ENCODE data around the gene BPTF. TPM values are rescaled to one million over a fixed set of nuclear protein-coding genes. Genes with fewer than 3 reads are reported as not detected.

Gene BPTF
- total and polyA plus RNA-seq, 2 of the 8 experiments (the other 6 are each of a cell fraction or from before 2014, with no cell fraction given), result 107 to 228 TPM

DNA sequence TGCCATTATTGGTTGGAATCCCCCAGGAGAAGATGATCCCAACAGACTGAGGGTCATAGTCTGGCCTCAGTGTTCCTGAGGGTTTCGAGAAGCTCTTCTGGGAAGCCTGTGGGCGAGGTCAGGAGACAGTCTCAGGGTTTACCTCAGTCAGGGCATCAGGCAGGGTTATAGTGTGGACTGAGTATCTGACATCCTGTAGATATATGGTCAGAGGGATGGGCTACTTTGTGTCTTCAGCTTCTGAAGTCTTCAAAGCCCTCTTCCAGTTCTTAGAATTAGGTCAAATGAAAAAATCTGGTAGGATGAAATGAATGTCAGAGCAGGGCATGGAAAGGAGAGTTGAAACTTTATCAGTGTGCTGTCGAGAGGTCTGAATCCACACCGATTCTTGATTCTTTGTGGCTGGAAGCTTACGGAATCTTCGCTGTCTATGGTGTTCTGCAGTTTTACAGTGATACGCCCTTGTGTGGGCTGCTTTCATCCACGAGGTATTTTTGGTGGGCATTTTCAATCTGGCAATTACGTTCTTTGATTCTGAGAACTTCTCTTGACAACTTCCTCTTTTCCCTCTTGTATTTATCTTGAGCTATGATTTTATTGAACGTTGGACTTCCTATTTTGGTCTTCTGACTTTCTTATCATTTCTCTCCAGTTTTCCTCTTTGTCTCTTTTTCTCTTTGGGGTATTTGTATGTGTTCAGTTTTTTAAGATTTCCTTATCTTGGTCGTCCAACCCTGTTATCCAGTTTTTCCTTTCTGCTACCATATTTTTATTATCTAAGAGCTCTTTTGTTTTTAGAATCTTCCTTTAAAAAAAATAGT, 30.4 kb downstream of the BPTF start:
- H3K79me2 ChIP-seq (ENCODE audit: control insufficient read depth in 1 of 2, insufficient read depth in 2 of 2, low read length in 2 of 2), result peaks cover 44 to 99% of the 10 kb centered on the region in 2 experiments
- 0 out of 4 replicates have a peak, but pooled peaks cover 0 to 3% of the 10 kb centered on the region in 2 experiments for H3K9me3 ChIP-seq (ENCODE audit: insufficient read depth in 2 of 2, low read depth in 1 of 2, low read length in 1 of 2)
- DNase-seq (ENCODE audit: low read depth in 1 of 2, low spot score in 2 of 2), result no peak
- H4K20me1 ChIP-seq (replicated peaks in 1 of 2; ENCODE audit: control insufficient read depth in 1 of 2, insufficient read depth in 2 of 2, low read length in 2 of 2), result peaks cover 7 to 17% of the 10 kb centered on the region in 2 experiments
- H3K4me1 ChIP-seq (replicated peaks in 1 of 4; ENCODE audit: control insufficient read depth in 3 of 4, insufficient read depth in 4 of 4, low read length in 3 of 4), result no peaks in the 10 kb centered on the region
- H2BK5ac ChIP-seq (ENCODE audit: low read depth, low read length), result no peak overlapping the region
- H3K14ac ChIP-seq (ENCODE audit: insufficient read length), result no peak overlapping the region
- no peak for FAIRE-seq
- H2BK120ac ChIP-seq (replicated peaks; ENCODE audit: low read depth, low read length), result no peak overlapping the region
- no peak overlapping the region for H3K27ac ChIP-seq (ENCODE audit: low read depth, low read length)
- no peak overlapping the region for H3K4me3 ChIP-seq (ENCODE audit: extremely low read depth in 1 of 4, insufficient read depth in 2 of 4, low read depth in 3 of 4, low read length in 4 of 4)
- H3K36me3 ChIP-seq (ENCODE audit: control insufficient read depth in 2 of 4, insufficient read depth in 4 of 4, low read length in 3 of 4), result peaks cover 0 to 22% (median 13%) of the 10 kb centered on the region in 4 experiments; a peak in 6 of 8 replicates
- no peak overlapping the region for H3K4me2 ChIP-seq (ENCODE audit: insufficient read depth in 1 of 2, low read depth in 2 of 2, low read length in 2 of 2)
- H4K5ac ChIP-seq (ENCODE audit: insufficient read length, low read depth, low read length), result no peak overlapping the region
- H3K27me3 ChIP-seq (replicated peaks in 1 of 4; ENCODE audit: control insufficient read depth in 3 of 4, extremely low read depth in 1 of 4, insufficient read depth in 3 of 4, low read length in 3 of 4), result no peaks in the 10 kb centered on the region
- H2AFZ ChIP-seq (ENCODE audit: low read length), result no peak overlapping the region
- peaks cover 5% of the 10 kb centered on the region; the same call in 1 of the 2 replicates for H3K79me1 ChIP-seq (ENCODE audit: low read depth, low read length)
- no peak overlapping the region for H2BK20ac ChIP-seq (ENCODE audit: low read length)
- 90% methylated on average over 11 of the region's 11 CpGs; no CpG with 5 or more reads in 1 of the 2 experiments for WGBS, 2 experiments (ENCODE audit: extremely low coverage in 1 of 2, insufficient coverage in 1 of 2, insufficient read length in 1 of 2, insufficient replicate concordance in 2 of 2, low coverage in 1 of 2, low lambda C conversion rate in 2 of 2, missing lambda C conversion rate in 1 of 2)
- H3K23me2 ChIP-seq (ENCODE audit: low read depth, low read length), result no peaks in the 10 kb centered on the region
- CTCF ChIA-PET (ENCODE audit: partially characterized antibody), result interaction anchor here (0.5 to 1.5 kb wide), 3 partner anchors 21 to 87 kb away, joined by 3 to 4 read pairs (median 4); no protein-coding TSS in a partner anchor
- POLR2A ChIA-PET (ENCODE audit: partially characterized antibody), result interaction anchor here (1.0 to 1.1 kb wide), 2 partner anchors 8 to 9 kb away, joined by 3 read pairs; no protein-coding TSS in a partner anchor
- H2AK5ac ChIP-seq (ENCODE audit: low read depth, low read length), result no peak overlapping the region
- no peak overlapping the region for H3K18ac ChIP-seq (ENCODE audit: extremely low read depth, low read length)
- H3K23ac ChIP-seq (ENCODE audit: insufficient read length), result no peak overlapping the region
- H3K4ac ChIP-seq (replicated peaks; ENCODE audit: insufficient read length, low read depth, low read length), result no peak overlapping the region
- no peak overlapping the region for H2BK12ac ChIP-seq (ENCODE audit: low read depth, low read length)
- H3K56ac ChIP-seq (replicated peaks; ENCODE audit: insufficient read length, low read depth, low read length), result no peak overlapping the region
- no peak overlapping the region for H4K8ac ChIP-seq (ENCODE audit: extremely low read depth, insufficient read depth, low read length)
- H4K91ac ChIP-seq (replicated peaks; ENCODE audit: insufficient read length, low read length), result no peak overlapping the region
- no peak overlapping the region for H2BK15ac ChIP-seq (ENCODE audit: low read length)
- no peak overlapping the region for H3K9ac ChIP-seq (replicated peaks in 1 of 4; ENCODE audit: extremely low read depth in 1 of 4, low read depth in 3 of 4, low read length in 3 of 4)
- TF ChIP-seq CTBP2 (IDR thresholded peaks at IDR 0.05; ENCODE audit: borderline replicate concordance, insufficient read depth, insufficient read length, low read length) (no peak), SP2 (IDR thresholded peaks at IDR 0.05; ENCODE audit: low read length) (no peak), RFX5 (IDR thresholded peaks at IDR 0.05; ENCODE audit: borderline replicate concordance, low read depth, low read length) (no peak), FOSL1 (IDR thresholded peaks at IDR 0.05; ENCODE audit: insufficient read depth, low read depth, low read length) (no peak), BCL11A (IDR thresholded peaks at IDR 0.05; ENCODE audit: low read depth in 2 of 2, low read length in 2 of 2) (no peak), ASH2L (IDR thresholded peaks at IDR 0.05; ENCODE audit: low read length) (no peak), KDM5A (IDR thresholded peaks at IDR 0.05; ENCODE audit: low read length) (no peak), CBX5 (IDR thresholded peaks at IDR 0.05; ENCODE audit: low read depth, low read length) (no peak), CREB1 (IDR thresholded peaks at IDR 0.05) (no peak), RXRA (IDR thresholded peaks at IDR 0.05; ENCODE audit: insufficient read depth, low read depth, low read length) (no peak), SIX5 (IDR thresholded peaks at IDR 0.05; ENCODE audit: low read depth, low read length) (no peak), YY1 (IDR thresholded peaks at IDR 0.05; ENCODE audit: low read depth, low read length) (no peak)
